ENCODE results near the gene RBM20.

DNA sequence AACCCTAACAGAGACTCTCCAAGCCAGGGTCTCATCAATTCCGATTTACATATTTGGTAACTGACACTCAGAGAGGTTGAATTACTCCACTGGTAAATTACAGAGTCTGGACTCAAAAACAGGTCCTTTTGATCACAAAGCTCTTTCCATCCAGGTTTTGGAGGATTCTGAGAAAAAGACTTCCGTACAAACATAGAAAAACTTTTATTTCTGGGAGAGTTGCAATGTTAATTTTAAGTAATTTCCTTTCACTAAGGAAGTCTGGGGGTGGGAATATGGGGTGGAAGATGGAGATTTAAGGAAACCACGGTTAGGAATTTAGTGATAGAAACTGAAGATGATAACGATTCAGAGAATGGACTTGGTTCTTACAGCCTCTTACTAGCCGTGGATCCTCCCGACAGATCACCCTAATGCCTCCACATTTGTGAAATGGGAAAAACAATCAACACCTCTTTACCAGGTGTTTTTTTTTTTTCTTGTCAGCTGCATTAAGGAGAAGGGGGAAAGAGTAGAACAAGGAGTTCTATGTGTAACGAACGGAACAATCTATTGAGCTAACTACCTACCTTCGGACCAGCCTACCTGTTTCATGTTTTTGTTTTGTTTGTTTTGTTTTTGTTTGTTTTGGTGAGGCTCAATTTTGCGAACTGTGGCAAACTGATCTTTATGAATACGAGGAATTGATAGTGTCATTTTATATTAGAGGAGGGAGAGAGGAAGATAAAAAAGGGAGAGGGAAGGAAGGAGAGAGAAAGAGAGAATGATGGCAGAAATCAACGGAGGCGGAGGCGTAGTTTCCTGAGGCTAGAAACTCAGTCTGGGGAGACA lies 1.7 kb upstream of the RBM20 start:
- TF ChIP-seq POLR2A (IDR thresholded peaks at IDR 0.05) (no peak), POLR2AphosphoS5 (IDR thresholded peaks at IDR 0.05) (no peak)

All from gastroesophageal sphincter (tissue), 2 donors.